Measurements from ENCODE around the gene CDCA5.
A peak's percentile ranks its signal among the peaks of the same experiment; 100 is the strongest.

CDCA5 gene

GRCh38 chr11:65102142-65103095, 18.6 kb upstream of the CDCA5 start:
- peaks cover 35% of the 10 kb centered on the region for H3K36me3 ChIP-seq (ENCODE audit: control insufficient read depth, insufficient read depth, low read length)
- H3K27ac ChIP-seq (ENCODE audit: low read depth, low read length, severe bottlenecking) = no peak overlapping the region
- no peak overlapping the region for H3K4me3 ChIP-seq (ENCODE audit: extremely low read depth, insufficient read depth, low read length, poor library complexity, severe bottlenecking)
- no peaks in the 10 kb centered on the region for H3K9me3 ChIP-seq (ENCODE audit: control insufficient read depth, low read length)
- 92 to 98% methylated on average over 6 to 7 of the region's 8 CpGs for WGBS, 2 experiments (ENCODE audit: insufficient coverage in 2 of 2)
- H3K4me1 ChIP-seq (ENCODE audit: control insufficient read depth, insufficient read depth, low read length, poor library complexity, severe bottlenecking) = no peaks in the 10 kb centered on the region

- 84 to 93% methylated on average over 2 to 4 of the region's 6 CpGs for WGBS, 2 experiments (ENCODE audit: insufficient coverage in 2 of 2)
- H3K27ac ChIP-seq (ENCODE audit: low read depth, low read length, severe bottlenecking) = no peak overlapping the region
- peaks cover 4% of the 10 kb centered on the region for H3K4me1 ChIP-seq (ENCODE audit: control insufficient read depth, insufficient read depth, low read length, poor library complexity, severe bottlenecking)
Measured at GRCh38 chr11:65100674-65101350, 17.0 kb upstream of the CDCA5 start.

GRCh38 chr11:65096926-65097325, 13.1 kb upstream of the CDCA5 start:
- 68 to 75% methylated on average over 6 to 7 of the region's 8 CpGs for WGBS, 2 experiments (ENCODE audit: insufficient coverage in 2 of 2)
- H3K4me1 ChIP-seq (ENCODE audit: control insufficient read depth, insufficient read depth, low read length, poor library complexity, severe bottlenecking) = peaks cover 4% of the 10 kb centered on the region
- no peaks in the 10 kb centered on the region for H3K9me3 ChIP-seq (ENCODE audit: control insufficient read depth, low read length)
- H3K4me3 ChIP-seq (ENCODE audit: extremely low read depth, insufficient read depth, low read length, poor library complexity, severe bottlenecking) = peak overlapping the region; percentile 79
- peaks cover 20% of the 10 kb centered on the region for H3K36me3 ChIP-seq (ENCODE audit: control insufficient read depth, insufficient read depth, low read length)
- no peak overlapping the region for H3K27ac ChIP-seq (ENCODE audit: low read depth, low read length, severe bottlenecking)

More at GRCh38 chr11:65100674-65101350, 17.0 kb upstream of the CDCA5 start:
- no peak overlapping the region for H3K4me3 ChIP-seq (ENCODE audit: extremely low read depth, insufficient read depth, low read length, poor library complexity, severe bottlenecking)
- H3K9me3 ChIP-seq (ENCODE audit: control insufficient read depth, low read length) = no peaks in the 10 kb centered on the region
- peaks cover 33% of the 10 kb centered on the region for H3K36me3 ChIP-seq (ENCODE audit: control insufficient read depth, insufficient read depth, low read length)

GRCh38 chr11:65095974-65096806, 12.3 kb upstream of the CDCA5 start, which contains the start of gene VPS51:
TSS of gene VPS51 (plus strand) at chr11:65096214. CDS start at chr11:65096251, 37 bp downstream.
- H3K4me3 ChIP-seq (ENCODE audit: extremely low read depth, insufficient read depth, low read length, poor library complexity, severe bottlenecking) = peak within 1 kb of the TSS; percentile 79
- H3K9me3 ChIP-seq (ENCODE audit: control insufficient read depth, low read length) = no peaks in the 10 kb centered on the region
- 0 to 1% methylated on average over 41 to 42 of the region's 52 CpGs for WGBS, 2 experiments (ENCODE audit: insufficient coverage in 2 of 2)
- peaks cover 4% of the 10 kb centered on the region for H3K4me1 ChIP-seq (ENCODE audit: control insufficient read depth, insufficient read depth, low read length, poor library complexity, severe bottlenecking)
- peaks cover 20% of the 10 kb centered on the region for H3K36me3 ChIP-seq (ENCODE audit: control insufficient read depth, insufficient read depth, low read length)
- H3K27ac ChIP-seq (ENCODE audit: low read depth, low read length, severe bottlenecking) = peak within 1 kb of the TSS; percentile 73

- H3K27ac ChIP-seq (ENCODE audit: low read depth, low read length, severe bottlenecking) = no peak overlapping the region
- peaks cover 4% of the 10 kb centered on the region for H3K4me1 ChIP-seq (ENCODE audit: control insufficient read depth, insufficient read depth, low read length, poor library complexity, severe bottlenecking)
- H3K9me3 ChIP-seq (ENCODE audit: control insufficient read depth, low read length) = no peaks in the 10 kb centered on the region
- peaks cover 16% of the 10 kb centered on the region for H3K36me3 ChIP-seq (ENCODE audit: control insufficient read depth, insufficient read depth, low read length)
- WGBS, 2 experiments (ENCODE audit: insufficient coverage in 2 of 2) = 90% methylated on average over 19 to 22 of the region's 22 CpGs
- H3K4me3 ChIP-seq (ENCODE audit: extremely low read depth, insufficient read depth, low read length, poor library complexity, severe bottlenecking) = peak overlapping the region; percentile 79
Measured at GRCh38 chr11:65095427-65095826, 11.6 kb upstream of the CDCA5 start.

- 100% methylated on average over 3 of the region's 4 CpGs for WGBS, 2 experiments (ENCODE audit: insufficient coverage in 2 of 2)
- H3K4me1 ChIP-seq (ENCODE audit: control insufficient read depth, insufficient read depth, low read length, poor library complexity, severe bottlenecking) = no peaks in the 10 kb centered on the region
- no peak overlapping the region for H3K4me3 ChIP-seq (ENCODE audit: extremely low read depth, insufficient read depth, low read length, poor library complexity, severe bottlenecking)
- H3K36me3 ChIP-seq (ENCODE audit: control insufficient read depth, insufficient read depth, low read length) = peaks cover 41% of the 10 kb centered on the region
- H3K27ac ChIP-seq (ENCODE audit: low read depth, low read length, severe bottlenecking) = no peak overlapping the region
- no peaks in the 10 kb centered on the region for H3K9me3 ChIP-seq (ENCODE audit: control insufficient read depth, low read length)
Measured at GRCh38 chr11:65090628-65091027, 6.8 kb upstream of the CDCA5 start.

GRCh38 chr11:65089621-65090020, 5.8 kb upstream of the CDCA5 start:
- 93 to 100% methylated on average over 2 to 3 of the region's 4 CpGs for whole genome bisulfite sequencing, 2 experiments (ENCODE audit: insufficient coverage in 2 of 2)
- peaks cover 7% of the 10 kb centered on the region for H3K4me1 ChIP-seq (ENCODE audit: control insufficient read depth, insufficient read depth, low read length, poor library complexity, severe bottlenecking)
- H3K9me3 ChIP-seq (ENCODE audit: control insufficient read depth, low read length) = no peaks in the 10 kb centered on the region
- H3K4me3 ChIP-seq (ENCODE audit: extremely low read depth, insufficient read depth, low read length, poor library complexity, severe bottlenecking) = no peak overlapping the region
- peaks cover 48% of the 10 kb centered on the region for H3K36me3 ChIP-seq (ENCODE audit: control insufficient read depth, insufficient read depth, low read length)
- H3K27ac ChIP-seq (ENCODE audit: low read depth, low read length, severe bottlenecking) = no peak overlapping the region

- no peaks in the 10 kb centered on the region for H3K9me3 ChIP-seq (ENCODE audit: control insufficient read depth, low read length)
- peaks cover 13% of the 10 kb centered on the region for H3K4me1 ChIP-seq (ENCODE audit: control insufficient read depth, insufficient read depth, low read length, poor library complexity, severe bottlenecking)
- WGBS, 2 experiments (ENCODE audit: insufficient coverage in 2 of 2) = 95 to 99% methylated on average over 8 to 10 of the region's 15 CpGs
- H3K4me3 ChIP-seq (ENCODE audit: extremely low read depth, insufficient read depth, low read length, poor library complexity, severe bottlenecking) = no peak overlapping the region
- no peak overlapping the region for H3K27ac ChIP-seq (ENCODE audit: low read depth, low read length, severe bottlenecking)
- peaks cover 48% of the 10 kb centered on the region for H3K36me3 ChIP-seq (ENCODE audit: control insufficient read depth, insufficient read depth, low read length)
Measured at GRCh38 chr11:65087827-65088226, 4.0 kb upstream of the CDCA5 start.

GRCh38 chr11:65087216-65087615, 3.4 kb upstream of the CDCA5 start:
- Histone ChIP-seq H3K36me3 (ENCODE audit: control insufficient read depth, insufficient read depth, low read length) (peaks cover 54% of the 10 kb centered on the region), H3K9me3 (ENCODE audit: control insufficient read depth, low read length) (no peaks in the 10 kb centered on the region), H3K4me1 (ENCODE audit: control insufficient read depth, insufficient read depth, low read length, poor library complexity, severe bottlenecking) (peaks cover 17% of the 10 kb centered on the region), H3K27ac (ENCODE audit: low read depth, low read length, severe bottlenecking) (no peak overlapping the region), H3K4me3 (ENCODE audit: extremely low read depth, insufficient read depth, low read length, poor library complexity, severe bottlenecking) (no peak overlapping the region)
- 95 to 96% methylated on average over 11 of the region's 11 CpGs for WGBS, 2 experiments (ENCODE audit: insufficient coverage in 2 of 2)

GRCh38 chr11:65086809-65087208, 3.0 kb upstream of the CDCA5 start:
- 89 to 95% methylated on average over 5 to 6 of the region's 9 CpGs for WGBS, 2 experiments (ENCODE audit: insufficient coverage in 2 of 2)
- Histone ChIP-seq H3K4me3 (ENCODE audit: extremely low read depth, insufficient read depth, low read length, poor library complexity, severe bottlenecking) (no peak overlapping the region), H3K36me3 (ENCODE audit: control insufficient read depth, insufficient read depth, low read length) (peaks cover 58% of the 10 kb centered on the region), H3K4me1 (ENCODE audit: control insufficient read depth, insufficient read depth, low read length, poor library complexity, severe bottlenecking) (peaks cover 17% of the 10 kb centered on the region), H3K27ac (ENCODE audit: low read depth, low read length, severe bottlenecking) (no peak overlapping the region), H3K9me3 (ENCODE audit: control insufficient read depth, low read length) (no peaks in the 10 kb centered on the region)
